ENCODE measurements around the gene RAB3GAP2.
"Not testable (repeated sequence)": the region's sequence is repeated elsewhere in the genome, so short reads cannot be mapped to it uniquely, and the experiment has no call there.

- not testable (repeated sequence) for TF ChIP-seq POLR2A, CTCF (IDR thresholded peaks at IDR 0.05)
Measured at GRCh38 chr1:220220699-220221040, 51.6 kb downstream of the RAB3GAP2 start.

Measured in gastroesophageal sphincter (tissue), 3 donors.